Gastroesophageal sphincter (tissue), 4 donors: ENCODE measurements around the gene GREM1. TPM values are rescaled to one million over a fixed set of nuclear protein-coding genes. Genes with fewer than 3 reads are reported as not detected.

ENCODE experiments used
- ATAC-seq: fragments of 150-250 bp; one replicate; pipeline ENCODE4 v1.9.1; 2016; ENCODE audit warnings: mild to moderate bottlenecking, moderate library complexity
- H3K27ac ChIP-seq, 4 donors: fragments of 200-600 bp; sonication (generic) in 3 of 4; 1 replicate in 3 of 4; 2 replicates in 1 of 4; pipeline ENCODE4 v1.5.1; 2016 to 2019
- H3K27me3 ChIP-seq: fragments of 200-600 bp; sonication (generic); one replicate; pipeline ENCODE4 v1.5.1; 2019
- H3K36me3 ChIP-seq, 2 donors: fragments of 200-600 bp; sonication (generic); one replicate each; pipeline ENCODE4 v1.5.1; 2019; ENCODE audit warnings: control low read depth in 1 of 2
- H3K4me1 ChIP-seq, 3 donors: fragments of 200-600 bp; sonication (generic); 1 replicate in 2 of 3; 2 replicates in 1 of 3; pipeline ENCODE4 v1.5.1; 2016 to 2019; ENCODE audit warnings: control low read depth in 2 of 3
- H3K4me3 ChIP-seq, 2 donors: fragments of 200-600 bp; sonication (generic); one replicate each; pipeline ENCODE4 v1.5.1; 2019; ENCODE audit warnings: mild to moderate bottlenecking in 1 of 2, moderate library complexity in 1 of 2
- H3K9me3 ChIP-seq, 3 donors: fragments of 200-600 bp; sonication (generic); one replicate each; pipeline ENCODE4 v1.5.1; 2017 to 2019; ENCODE audit warnings: control low read depth in 2 of 3
- CTCF ChIP-seq, 4 experiments: fragments of 200-600 bp in 2 of 4; fragments of 450-650 bp in 2 of 4; sonication (generic) in 1 of 4; IDR thresholded peaks; one replicate each; pipeline ENCODE4 v1.5.1; 2017 to 2019; ENCODE audit warnings: antibody characterized with exemption in 4 of 4, mild to moderate bottlenecking in 2 of 4, moderate library complexity in 2 of 4
- EP300 ChIP-seq: sonication (generic); formaldehyde crosslinking; IDR thresholded peaks from one replicate; pipeline ENCODE4 v1.6.1; 2017; ENCODE audit warnings: antibody characterized with exemption, mild to moderate bottlenecking
- POLR2A ChIP-seq, 2 donors: fragments of 450-650 bp; IDR thresholded peaks; one replicate each; pipeline ENCODE4 v1.6.1; 2017; ENCODE audit warnings: antibody characterized with exemption in 2 of 2, mild to moderate bottlenecking in 2 of 2, moderate library complexity in 1 of 2
- POLR2AphosphoS5 ChIP-seq: sonication (generic); formaldehyde crosslinking; IDR thresholded peaks from one replicate; pipeline ENCODE4 v1.6.1; 2017; ENCODE audit warnings: antibody characterized with exemption
- WGBS, 2 donors: methylation state at CpG; one replicate each; pipeline ENCODE4 v1.1.5; 2018; ENCODE audit warnings: low coverage in 1 of 2; 5-methylcytosine and 5-hydroxymethylcytosine counted together
- total RNA-seq, 4 donors: library from RNA; depleted of rRNA; stranded (reverse); fragments of >200 nt; gene quantifications; one replicate each; pipeline ENCODE4 v1.1.0, GENCODE V29; 2016

GREM1 gene
- total RNA-seq, 4 donors from 2014 or later: 55.5 to 365 (median 133) TPM

GRCh38 chr15:32746116-32746857 lies 28.5 kb downstream of the GREM1 start:
- peaks cover 0 to 14% (median 0%) of the 10 kb centered on the region in 3 donors for H3K9me3 ChIP-seq
- ATAC-seq: no peak
- H3K27ac ChIP-seq: no peak overlapping the region
- TF ChIP-seq CTCF (IDR thresholded peaks at IDR 0.05) (no peak), POLR2A (IDR thresholded peaks at IDR 0.05) (no peak), POLR2AphosphoS5 (no peak), EP300 (no peak)
- H3K36me3 ChIP-seq: no peaks in the 10 kb centered on the region
- WGBS, 2 donors: 82 to 89% methylated on average over 3 to 4 of the region's 4 CpGs
- no peak overlapping the region for H3K4me3 ChIP-seq
- no peaks in the 10 kb centered on the region for H3K4me1 ChIP-seq
- H3K27me3 ChIP-seq: no peaks in the 10 kb centered on the region

GRCh38 chr15:32747921-32748342 lies 30.1 kb downstream of the GREM1 start:
- H3K4me1 ChIP-seq: no peaks in the 10 kb centered on the region
- TF ChIP-seq POLR2AphosphoS5 (no peak), EP300 (no peak), CTCF (IDR thresholded peaks at IDR 0.05) (no peak), POLR2A (IDR thresholded peaks at IDR 0.05) (no peak)
- 94 to 100% methylated on average over 3 of the region's 4 CpGs for WGBS, 2 donors
- no peaks in the 10 kb centered on the region for H3K27me3 ChIP-seq
- ATAC-seq: no peak
- H3K4me3 ChIP-seq: no peak overlapping the region
- H3K27ac ChIP-seq: no peak overlapping the region
- H3K36me3 ChIP-seq: no peaks in the 10 kb centered on the region
- H3K9me3 ChIP-seq: peaks cover 0 to 2% (median 0%) of the 10 kb centered on the region in 3 donors

- no peaks in the 10 kb centered on the region for H3K27me3 ChIP-seq
- H3K36me3 ChIP-seq: no peaks in the 10 kb centered on the region
- H3K9me3 ChIP-seq: no peaks in the 10 kb centered on the region
- no peaks in the 10 kb centered on the region for H3K4me1 ChIP-seq
- ATAC-seq: no peak
- 94 to 100% methylated on average over 2 of the region's 3 CpGs for whole genome bisulfite sequencing, 2 donors
- TF ChIP-seq POLR2AphosphoS5 (no peak), POLR2A (IDR thresholded peaks at IDR 0.05) (no peak), EP300 (no peak), CTCF (IDR thresholded peaks at IDR 0.05) (no peak)
- no peak overlapping the region for H3K27ac ChIP-seq
- no peak overlapping the region for H3K4me3 ChIP-seq
Observed at GRCh38 chr15:32750979-32751378, 33.2 kb downstream of the GREM1 start.

- ATAC-seq: no peak
- TF ChIP-seq POLR2AphosphoS5: no peak
- no peak for TF ChIP-seq EP300
- H3K27ac ChIP-seq: no peak overlapping the region
- no peaks in the 10 kb centered on the region for H3K9me3 ChIP-seq
- H3K36me3 ChIP-seq: no peaks in the 10 kb centered on the region
- no peaks in the 10 kb centered on the region for H3K4me1 ChIP-seq
- H3K4me3 ChIP-seq: no peak overlapping the region
- WGBS, 2 donors: 79% methylated on average over 2 of the region's 2 CpGs; no CpG with 5 or more reads in 1 of the 2 donors
- no peaks in the 10 kb centered on the region for H3K27me3 ChIP-seq
Observed at GRCh38 chr15:32757426-32757825, 39.6 kb downstream of the GREM1 start.

GRCh38 chr15:32763295-32763694 lies 45.5 kb downstream of the GREM1 start:
- ATAC-seq: no peak
- Histone ChIP-seq H3K27ac (no peak overlapping the region), H3K36me3 (no peaks in the 10 kb centered on the region), H3K4me3 (no peak overlapping the region), H3K4me1 (no peaks in the 10 kb centered on the region), H3K27me3 (no peaks in the 10 kb centered on the region), H3K9me3 (no peaks in the 10 kb centered on the region)
- 67 to 80% methylated on average over 1 of the region's 1 CpG for WGBS, 2 donors
- TF ChIP-seq EP300: no peak
- no peak for TF ChIP-seq POLR2A (IDR thresholded peaks at IDR 0.05)
- TF ChIP-seq CTCF (IDR thresholded peaks at IDR 0.05): no peak
